ENCODE data around the gene COX17. TPM values are rescaled to one million over a fixed set of nuclear protein-coding genes. Genes with fewer than 3 reads are reported as not detected.

COX17 gene
- total RNA-seq, 1 experiment from 2014 or later, result 51.6 TPM

DNA sequence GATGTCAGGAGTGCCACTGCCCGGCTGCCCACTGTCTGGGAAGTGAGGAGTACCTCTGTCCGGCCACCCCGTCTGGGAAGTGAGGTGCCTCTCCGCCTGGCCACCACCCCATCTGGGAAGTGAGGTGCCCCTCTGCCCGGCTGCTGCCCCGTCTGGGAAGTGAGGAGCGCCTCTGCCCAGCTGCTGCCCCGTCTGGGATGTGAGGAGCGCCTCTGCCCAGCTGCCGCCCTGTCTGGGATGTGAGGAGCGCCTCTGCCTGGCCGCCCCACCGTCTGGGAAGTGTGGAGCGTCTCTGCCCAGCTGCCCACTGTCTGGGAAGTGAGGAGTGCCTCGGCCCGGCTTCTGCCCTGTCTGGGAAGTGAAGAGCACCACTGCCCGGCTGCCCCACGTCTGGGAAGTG is 3.3 kb downstream of the COX17 start:
- RAD21 ChIA-PET (ENCODE audit: low non-redundant PET in 1 of 2, low total read pairs in 2 of 2, uncharacterized antibody in 2 of 2, unreplicated experiment in 2 of 2), result no interaction called here
- no peak overlapping the region for H3K4me3 ChIP-seq (replicated peaks in 1 of 2; ENCODE audit: low read depth in 1 of 2, low read length in 2 of 2)
- no peaks in the 10 kb centered on the region for H3K9me2 ChIP-seq (ENCODE audit: insufficient read depth)
- peaks cover 12 to 39% of the 10 kb centered on the region in 2 experiments for H3K36me3 ChIP-seq (ENCODE audit: control insufficient read depth in 1 of 2, insufficient read depth in 2 of 2, low read length in 2 of 2)
- no peaks in the 10 kb centered on the region for H3K27me3 ChIP-seq (ENCODE audit: insufficient read depth, low read length)
- intact Hi-C loops (cut with micrococcal nuclease), result loop anchor here (10.0 kb wide), 2 partner anchors 209 to 639 kb away; partner anchors contain the start of genes IGSF11, POGLUT1 and TMEM39A
- no peak overlapping the region for H3K4me2 ChIP-seq (ENCODE audit: low read length)
- CTCF ChIA-PET, result no interaction called here
- peaks cover 6 to 21% of the 10 kb centered on the region in 2 experiments; a peak in 3 of 4 replicates for H3K4me1 ChIP-seq (ENCODE audit: control insufficient read depth in 1 of 2, insufficient read depth in 2 of 2, low read length in 2 of 2)
- H3K9ac ChIP-seq (ENCODE audit: low read length), result no peak overlapping the region
- H2AFZ ChIP-seq (ENCODE audit: low read depth, low read length, poor library complexity, severe bottlenecking), result no peak overlapping the region
- POLR2A ChIA-PET, result no interaction called here
- DNase-seq (ENCODE audit: low read depth, low spot score) (no peak), ATAC-seq (no peak)
- no TSS peak for BruUV-seq (replicated peaks)
- H3K9me3 ChIP-seq (ENCODE audit: control insufficient read depth in 1 of 2, insufficient read depth in 1 of 2, low read depth in 1 of 2, low read length in 2 of 2), result no peaks in the 10 kb centered on the region
- peaks cover 21% of the 10 kb centered on the region for H3K79me2 ChIP-seq (ENCODE audit: insufficient read depth, low read length)
- no peaks in the 10 kb centered on the region for H4K20me1 ChIP-seq (ENCODE audit: insufficient read depth)
- TF ChIP-seq SP1 (IDR thresholded peaks at IDR 0.05; ENCODE audit: low read depth) (no peak), POLR2AphosphoS5 (IDR thresholded peaks at IDR 0.05; ENCODE audit: low read depth, low read length) (no peak), POLR2A (IDR thresholded peaks at IDR 0.05; ENCODE audit: borderline replicate concordance, extremely low read depth, insufficient read depth, insufficient read length) (no peak), ZFX (IDR thresholded peaks at IDR 0.05) (no peak), RAD21 (IDR thresholded peaks at IDR 0.05; ENCODE audit: low read depth) (no peak), ZNF274 (IDR thresholded peaks at IDR 0.05; ENCODE audit: low read depth, low read length) (no peak), JUND (IDR thresholded peaks at IDR 0.05) (no peak), REST (IDR thresholded peaks at IDR 0.05; ENCODE audit: low read depth) (no peak), EZH2phosphoT487 (IDR thresholded peaks at IDR 0.05; ENCODE audit: borderline replicate concordance) (no peak), CEBPB (IDR thresholded peaks at IDR 0.05; ENCODE audit: low read depth) (no peak), TCF7L2 (IDR thresholded peaks at IDR 0.05; ENCODE audit: borderline replicate concordance, extremely low read depth, insufficient read depth, insufficient read length) (no peak), ZBTB33 (IDR thresholded peaks at IDR 0.05; ENCODE audit: extremely low read depth, insufficient replicate concordance, low read length) (no peak), ELF1 (IDR thresholded peaks at IDR 0.05; ENCODE audit: borderline replicate concordance, low read depth) (no peak), FOSL1 (IDR thresholded peaks at IDR 0.05; ENCODE audit: low read depth) (no peak), SRF (IDR thresholded peaks at IDR 0.05; ENCODE audit: low read depth) (no peak), YY1 (IDR thresholded peaks at IDR 0.05; ENCODE audit: extremely low read depth, insufficient replicate concordance, low read depth, low read length) (no peak), MAX (IDR thresholded peaks at IDR 0.05) (no peak), SIN3A (IDR thresholded peaks at IDR 0.05; ENCODE audit: low read depth) (no peak), CBX3 (IDR thresholded peaks at IDR 0.05; ENCODE audit: low read depth) (no peak)
- TF ChIP-seq, protein P1, sequence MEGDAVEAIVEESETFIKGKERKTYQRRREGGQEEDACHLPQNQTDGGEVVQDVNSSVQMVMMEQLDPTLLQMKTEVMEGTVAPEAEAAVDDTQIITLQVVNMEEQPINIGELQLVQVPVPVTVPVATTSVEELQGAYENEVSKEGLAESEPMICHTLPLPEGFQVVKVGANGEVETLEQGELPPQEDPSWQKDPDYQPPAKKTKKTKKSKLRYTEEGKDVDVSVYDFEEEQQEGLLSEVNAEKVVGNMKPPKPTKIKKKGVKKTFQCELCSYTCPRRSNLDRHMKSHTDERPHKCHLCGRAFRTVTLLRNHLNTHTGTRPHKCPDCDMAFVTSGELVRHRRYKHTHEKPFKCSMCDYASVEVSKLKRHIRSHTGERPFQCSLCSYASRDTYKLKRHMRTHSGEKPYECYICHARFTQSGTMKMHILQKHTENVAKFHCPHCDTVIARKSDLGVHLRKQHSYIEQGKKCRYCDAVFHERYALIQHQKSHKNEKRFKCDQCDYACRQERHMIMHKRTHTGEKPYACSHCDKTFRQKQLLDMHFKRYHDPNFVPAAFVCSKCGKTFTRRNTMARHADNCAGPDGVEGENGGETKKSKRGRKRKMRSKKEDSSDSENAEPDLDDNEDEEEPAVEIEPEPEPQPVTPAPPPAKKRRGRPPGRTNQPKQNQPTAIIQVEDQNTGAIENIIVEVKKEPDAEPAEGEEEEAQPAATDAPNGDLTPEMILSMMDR (IDR thresholded peaks at IDR 0.05 in 2 of 3, conservative IDR thresholded peaks at IDR 0.05 in 1 of 3; ENCODE audit: borderline replicate concordance in 1 of 3, insufficient read depth in 1 of 3, low read depth in 2 of 3, low read length in 2 of 3), result no peak
- no peak overlapping the region for H3K27ac ChIP-seq (ENCODE audit: low read depth, low read length)
